ENCODE data around the gene SIX3.

The SIX3 gene

DNA sequence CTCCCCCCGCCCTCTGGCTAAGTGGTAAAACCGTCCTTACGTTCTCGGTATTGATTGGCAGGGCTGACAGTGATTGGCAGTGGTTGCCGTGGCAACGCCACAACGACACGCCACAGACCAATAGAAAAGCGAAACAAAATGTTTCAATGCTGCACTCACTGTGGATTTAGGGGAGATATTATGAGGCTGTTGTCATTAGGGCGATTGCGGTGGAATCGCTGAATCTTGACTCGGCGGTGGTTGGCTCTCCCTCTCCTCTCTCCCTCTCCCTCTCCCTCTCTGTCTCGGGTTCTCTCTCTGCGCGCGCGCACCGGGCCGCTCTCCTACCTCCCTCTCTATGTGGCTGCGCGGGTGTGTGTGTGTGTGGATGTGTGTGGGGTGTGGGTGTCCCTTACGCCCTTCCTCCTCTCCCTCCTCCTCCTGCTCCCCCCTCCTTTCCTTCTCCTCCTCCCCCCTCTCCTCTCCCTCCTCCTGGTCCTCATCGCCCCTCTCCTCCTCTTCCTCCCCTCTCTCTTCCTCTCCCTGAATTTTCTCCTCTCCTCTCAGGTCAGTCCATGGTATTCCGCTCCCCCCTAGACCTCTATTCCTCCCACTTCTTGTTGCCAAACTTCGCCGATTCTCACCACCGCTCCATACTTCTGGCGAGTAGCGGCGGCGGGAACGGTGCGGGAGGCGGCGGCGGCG lies at the start of gene SIX3:
Gene SIX3, plus strand, starts transcription at position 152 of the 684 bp plus-strand sequence. Its CDS starts 403 bp downstream, at position 555.
- DNase-seq (ENCODE audit: low read depth in 3 of 3, low spot score in 1 of 3), result no peak

DNA sequence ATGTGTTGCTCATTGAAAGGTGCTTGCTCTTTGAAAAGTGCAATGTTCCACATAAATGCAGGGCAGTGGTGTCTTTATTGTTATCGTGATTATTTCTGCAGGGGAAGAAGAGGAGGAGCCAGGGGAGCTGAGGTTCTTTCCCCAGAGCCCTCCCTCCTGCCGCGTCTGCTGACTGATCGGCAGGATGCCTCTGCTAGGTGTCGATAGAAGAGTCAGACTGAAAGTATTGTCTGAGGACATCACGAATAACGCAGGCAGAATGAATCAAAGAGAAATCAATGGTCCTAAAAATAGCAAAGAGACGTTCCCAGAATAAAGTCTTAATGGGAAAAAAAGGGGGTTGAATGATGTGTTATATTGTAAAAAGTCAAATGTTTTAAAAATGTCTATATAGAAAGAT lies 47.4 kb upstream of the SIX3 start:
- DNase-seq (ENCODE audit: low read depth in 3 of 3, low spot score in 1 of 3), result no peak

- no peak for DNase-seq (ENCODE audit: low read depth in 3 of 3, low spot score in 1 of 3)
Measured at GRCh38 chr2:44895061-44895460, 46.4 kb upstream of the SIX3 start.

- no peak for DNase-seq (ENCODE audit: low read depth in 3 of 3, low spot score in 1 of 3)
Measured at GRCh38 chr2:44897406-44897805, 44.1 kb upstream of the SIX3 start.

DNA sequence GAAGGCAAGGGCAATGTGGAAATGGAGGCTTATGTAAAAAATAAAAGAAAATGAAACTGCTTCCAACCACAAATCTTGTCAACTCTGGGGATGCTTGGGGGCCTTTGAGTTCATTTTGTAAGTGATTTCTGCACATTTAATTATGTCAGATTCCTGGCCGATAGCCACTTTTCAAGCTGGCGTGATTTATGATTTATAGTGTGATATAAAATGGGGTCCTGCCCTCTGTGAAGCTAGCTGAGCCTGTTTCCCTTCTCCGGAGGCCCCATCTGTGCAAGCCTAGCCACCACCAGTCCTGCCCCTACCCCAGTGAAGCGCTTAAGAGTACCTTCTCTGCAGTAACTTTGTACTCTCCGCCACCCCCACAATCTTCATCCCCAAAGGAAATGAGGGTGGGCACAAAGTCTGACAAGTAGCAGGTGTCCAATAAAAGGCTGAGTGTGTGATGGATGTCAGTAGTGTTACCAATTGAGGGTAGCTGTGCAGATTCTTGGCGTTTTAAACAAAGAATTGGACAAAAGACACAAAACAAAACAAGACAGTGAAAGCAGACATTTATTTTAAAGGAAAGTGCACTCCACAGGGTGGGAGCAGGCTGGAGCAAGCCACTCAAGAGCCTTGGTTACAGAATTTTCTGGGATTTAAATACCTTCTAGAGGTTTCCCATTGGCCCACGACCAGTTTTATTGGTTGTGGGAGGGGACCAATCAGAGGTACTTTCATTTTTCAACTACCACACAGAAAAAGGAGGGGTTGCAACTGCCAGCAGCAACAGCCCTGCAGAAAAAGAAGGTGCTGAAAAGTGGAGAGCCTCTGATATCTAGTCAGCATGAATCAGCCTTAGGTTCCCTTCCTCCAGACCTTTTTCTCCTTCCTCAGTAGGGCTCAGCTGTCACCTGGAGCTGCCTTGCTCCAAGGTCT lies 39.0 kb upstream of the SIX3 start:
- no peak for DNase-seq (ENCODE audit: low read depth in 3 of 3, low spot score in 1 of 3)

DNA sequence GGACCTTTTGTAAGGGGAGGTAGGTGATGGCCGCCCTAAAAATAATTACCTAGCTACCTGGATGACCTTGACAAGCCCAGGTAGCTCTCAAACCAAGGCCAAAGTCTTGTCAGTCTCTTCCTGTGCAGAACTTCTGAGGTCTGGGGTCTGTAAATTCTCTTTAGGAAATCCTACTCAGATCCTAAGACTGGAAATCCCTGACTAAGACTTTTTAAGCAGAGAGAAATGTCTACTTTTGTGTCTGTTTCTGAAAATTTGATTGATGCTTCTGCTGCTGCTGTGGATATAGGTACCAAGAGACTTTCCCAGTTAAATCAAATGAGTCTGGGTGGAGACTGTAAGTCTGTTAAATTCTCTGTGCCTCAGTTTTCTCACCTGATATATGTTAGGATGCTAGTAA lies 36.9 kb upstream of the SIX3 start:
- no peak for DNase-seq (ENCODE audit: low read depth in 3 of 3, low spot score in 1 of 3)

DNA sequence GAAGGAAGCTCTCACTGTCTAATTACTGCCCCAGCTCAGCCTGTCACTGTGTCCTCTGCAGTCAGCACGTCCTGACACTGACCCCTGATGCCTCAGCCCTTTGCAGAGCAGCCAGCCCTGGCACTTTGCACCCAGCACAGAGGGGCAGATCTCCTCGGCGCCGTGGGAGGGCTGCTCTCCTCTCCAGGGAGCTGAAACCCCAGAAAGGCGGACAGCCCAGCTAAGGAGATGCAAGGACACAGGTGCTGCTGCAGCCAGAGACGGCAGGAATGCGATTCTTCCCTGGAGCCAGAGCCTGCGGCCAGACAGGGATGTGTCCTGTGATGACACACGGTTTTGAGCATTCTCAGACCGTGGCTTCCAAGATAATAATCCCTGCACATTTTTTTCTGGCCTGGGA lies 34.5 kb upstream of the SIX3 start:
- DNase-seq (ENCODE audit: low read depth in 3 of 3, low spot score in 1 of 3), result no peak

- no peak for DNase-seq (ENCODE audit: low read depth in 3 of 3, low spot score in 1 of 3)
Measured at GRCh38 chr2:44909831-44910230, 31.7 kb upstream of the SIX3 start.

DNA sequence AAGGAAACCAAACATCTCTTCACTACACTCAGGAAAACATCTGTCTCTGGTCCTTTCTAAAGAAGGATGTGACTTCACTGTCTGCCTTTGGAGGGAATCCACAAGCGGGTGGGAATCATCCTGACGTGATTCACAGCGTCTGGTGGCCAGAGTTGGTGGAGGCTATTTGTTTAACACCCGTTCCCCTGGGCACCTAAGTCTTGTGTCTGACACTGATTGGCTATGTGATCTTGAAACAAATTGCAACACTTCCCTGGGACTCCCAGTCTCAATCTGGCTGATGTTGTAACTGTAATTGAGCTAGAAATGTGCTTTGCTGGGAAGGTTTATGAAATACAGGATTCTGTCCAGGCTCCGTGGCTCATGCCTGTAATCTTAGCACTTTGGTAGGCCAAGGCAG lies 28.8 kb upstream of the SIX3 start:
- no peak for DNase-seq (ENCODE audit: low read depth in 3 of 3, low spot score in 1 of 3)

DNA sequence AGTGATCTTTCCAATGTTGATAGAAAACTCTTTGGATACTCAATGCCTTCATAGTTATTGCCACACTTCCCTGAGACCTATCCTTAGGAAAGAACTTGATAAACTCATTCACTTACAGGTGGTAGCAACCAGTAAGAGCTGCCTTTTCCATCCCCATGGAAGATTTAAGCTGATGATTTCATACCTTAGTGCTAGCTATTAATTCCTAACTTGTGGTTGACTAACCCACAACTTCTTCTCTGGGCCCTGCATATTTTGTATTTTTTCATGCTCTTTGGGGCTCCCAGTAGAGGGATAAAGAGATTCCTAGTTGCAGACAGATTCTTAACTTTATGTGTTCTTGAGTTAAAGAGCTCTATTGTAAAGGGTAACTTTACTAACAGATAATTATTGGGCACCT lies 25.2 kb upstream of the SIX3 start:
- DNase-seq (ENCODE audit: low read depth in 3 of 3, low spot score in 1 of 3), result no peak

- DNase-seq (ENCODE audit: low read depth in 3 of 3, low spot score in 1 of 3), result no peak
Measured at GRCh38 chr2:44918095-44918775, 23.3 kb upstream of the SIX3 start.

GRCh38 chr2:44920751-44921150 lies 20.8 kb upstream of the SIX3 start:
- DNase-seq (ENCODE audit: low read depth in 3 of 3, low spot score in 1 of 3), result no peak

GRCh38 chr2:44922776-44923175 lies 18.7 kb upstream of the SIX3 start:
- no peak for DNase-seq (ENCODE audit: low read depth in 3 of 3, low spot score in 1 of 3)

- no peak for DNase-seq (ENCODE audit: low read depth in 3 of 3, low spot score in 1 of 3)
Measured at GRCh38 chr2:44925561-44926136, 15.9 kb upstream of the SIX3 start.

- DNase-seq (ENCODE audit: low read depth in 3 of 3, low spot score in 1 of 3), result no peak
Measured at GRCh38 chr2:44926957-44927356, 14.5 kb upstream of the SIX3 start.

DNA sequence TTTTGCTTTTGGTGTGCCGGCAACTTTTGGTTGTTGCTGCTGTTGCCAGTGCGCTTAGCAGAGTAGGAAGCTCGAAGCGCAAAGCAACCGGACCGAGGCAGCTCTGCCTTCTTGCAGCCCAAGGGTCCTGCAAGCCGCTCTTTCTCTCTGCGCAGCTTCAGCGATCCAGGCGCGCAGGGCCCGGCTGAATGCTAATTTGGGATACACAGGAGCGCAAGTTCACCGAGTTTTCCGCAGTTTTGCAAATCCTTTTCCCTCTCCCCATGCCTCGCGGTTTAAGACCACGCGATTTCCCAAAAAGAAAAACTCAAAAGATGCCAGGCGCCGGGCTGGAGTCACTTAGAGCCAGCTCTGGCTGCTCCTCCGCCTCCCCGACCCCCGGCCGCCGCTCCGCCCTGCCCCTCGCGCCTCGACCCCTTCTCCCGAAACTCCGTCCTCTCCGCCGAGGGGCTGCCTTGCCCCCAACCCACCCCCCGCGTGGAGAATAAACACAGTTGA lies 13.5 kb upstream of the SIX3 start:
- no peak for DNase-seq (ENCODE audit: low read depth in 3 of 3, low spot score in 1 of 3)

DNA sequence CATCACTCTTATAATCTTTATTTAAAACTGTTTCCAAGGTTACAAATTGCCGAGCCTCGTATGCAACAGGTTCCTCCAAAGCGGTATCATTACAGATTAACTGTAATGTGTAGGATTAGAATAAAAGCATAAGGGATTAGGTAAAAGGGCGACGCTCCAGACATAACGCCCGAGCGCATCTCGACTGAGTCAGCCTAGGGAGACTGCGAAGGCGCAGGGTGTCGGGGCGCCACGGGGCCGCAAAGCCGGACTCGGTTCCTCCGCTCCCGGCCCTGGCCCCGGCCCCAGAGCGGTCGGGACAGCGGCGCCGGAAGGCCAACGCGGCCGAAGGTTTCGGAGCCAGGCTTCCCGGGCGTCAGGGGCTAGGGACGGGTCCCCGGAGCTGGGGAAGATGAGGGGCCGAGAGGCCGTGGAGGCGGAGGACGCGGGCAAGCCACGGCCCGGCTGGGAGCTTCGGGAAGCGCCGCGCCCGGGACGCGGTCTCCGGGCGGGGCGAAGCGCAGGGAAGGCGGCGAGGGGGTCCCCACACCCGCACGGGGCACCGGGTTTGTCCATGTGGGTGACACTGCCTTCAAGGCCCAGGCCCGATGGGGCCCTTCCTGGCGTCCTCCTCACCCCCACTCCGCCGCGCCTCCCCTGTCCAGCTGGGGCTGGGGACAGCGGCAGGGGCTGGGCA lies 12.9 kb upstream of the SIX3 start:
- DNase-seq (ENCODE audit: low read depth in 3 of 3, low spot score in 1 of 3), result no peak

- no peak for DNase-seq (ENCODE audit: low read depth in 3 of 3, low spot score in 1 of 3)
Measured at GRCh38 chr2:44929159-44929734, 12.3 kb upstream of the SIX3 start.

DNA sequence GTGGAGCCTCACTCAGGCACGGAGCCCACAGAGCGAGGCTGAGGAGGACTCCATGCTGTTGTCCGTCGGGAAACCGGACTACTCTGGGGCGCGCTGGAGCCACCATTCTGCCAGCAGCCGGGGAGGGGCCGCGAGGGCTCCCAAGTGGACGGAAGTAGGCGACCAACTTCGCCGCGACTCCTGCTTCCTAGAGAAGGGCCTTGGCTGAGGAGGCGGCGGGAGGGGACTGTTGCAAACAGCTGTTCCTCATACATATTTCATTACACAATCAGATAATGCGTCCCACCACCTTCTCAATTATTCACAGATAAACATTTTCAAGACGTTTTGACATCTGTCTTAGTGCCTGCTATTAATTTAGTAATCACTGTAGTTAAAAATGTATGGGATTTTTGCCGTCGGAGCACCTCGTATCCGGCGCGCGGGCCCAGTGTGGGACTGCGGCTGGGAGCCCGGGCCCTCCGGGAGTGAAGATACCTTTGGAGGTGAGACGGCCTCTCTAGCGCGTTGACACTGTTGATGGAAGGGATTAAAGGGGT lies 11.7 kb upstream of the SIX3 start:
- DNase-seq (ENCODE audit: low read depth in 3 of 3, low spot score in 1 of 3), result no peak

All from stimulated activated CD4-positive, alpha-beta T cell treated with anti-CD3 and anti-CD28 coated beads, TNF-alpha, amount 100 ng/mL, for 1 hour (primary cell).